ENCODE data around the gene FABP3. TPM values are rescaled to one million over a fixed set of nuclear protein-coding genes. Genes with fewer than 3 reads are reported as not detected.

Gene FABP3
- total RNA-seq, 2 experiments from 2014 or later, result not detected

- no peak for DNase-seq (ENCODE audit: low spot score)
- Histone ChIP-seq H3K36me3 (ENCODE audit: insufficient read depth, low read length) (peaks cover 38% of the 10 kb centered on the region), H4K20me1 (ENCODE audit: insufficient read depth, low read length) (no peaks in the 10 kb centered on the region), H3K4me2 (ENCODE audit: low read length) (no peak overlapping the region), H3K79me2 (ENCODE audit: insufficient read depth, low read depth, low read length) (no peaks in the 10 kb centered on the region), H3K4me1 (ENCODE audit: insufficient read depth, low read length, poor library complexity, severe bottlenecking) (no peaks in the 10 kb centered on the region), H3K27ac (ENCODE audit: low read depth, low read length, poor library complexity, severe bottlenecking) (no peak overlapping the region), H3K9me2 (ENCODE audit: insufficient read depth, low read length) (no peaks in the 10 kb centered on the region), H3K4me3 (ENCODE audit: low read depth, low read length, poor library complexity, severe bottlenecking) (no peak overlapping the region), H3K9me3 (ENCODE audit: low read length) (no peaks in the 10 kb centered on the region), H2AFZ (ENCODE audit: low read length) (no peak overlapping the region)
- intact Hi-C loops (cut with micrococcal nuclease; ENCODE audit: unreplicated experiment), result no loop called here
- CTCF ChIA-PET (ENCODE audit: unreplicated experiment), result no interaction called here
- POLR2A ChIA-PET, result no interaction called here
- TF ChIP-seq EZH2phosphoT487 (IDR thresholded peaks at IDR 0.05; ENCODE audit: borderline replicate concordance, low read depth, low read length), result no peak
- no peak for TF ChIP-seq CTCF (conservative IDR thresholded peaks at IDR 0.05; ENCODE audit: low read length)
- BruUV-seq (replicated peaks), result no TSS peak
These were observed 47.9 kb downstream of the FABP3 start for GRCh38 chr1:31324992-31325391.

- H3K4me3 ChIP-seq (ENCODE audit: low read depth, low read length, poor library complexity, severe bottlenecking), result no peak overlapping the region
- H3K4me1 ChIP-seq (ENCODE audit: insufficient read depth, low read length, poor library complexity, severe bottlenecking), result no peaks in the 10 kb centered on the region
- DNase-seq (ENCODE audit: low spot score), result no peak
- no peak overlapping the region for H3K27ac ChIP-seq (ENCODE audit: low read depth, low read length, poor library complexity, severe bottlenecking)
- H3K79me2 ChIP-seq (ENCODE audit: insufficient read depth, low read depth, low read length), result no peaks in the 10 kb centered on the region
- intact Hi-C loops (cut with micrococcal nuclease; ENCODE audit: unreplicated experiment), result no loop called here
- no peaks in the 10 kb centered on the region for H3K9me2 ChIP-seq (ENCODE audit: insufficient read depth, low read length)
- BruUV-seq (replicated peaks), result no TSS peak
- ChIA-PET CTCF (ENCODE audit: unreplicated experiment) (no interaction called here), POLR2A (no interaction called here)
- no peaks in the 10 kb centered on the region for H4K20me1 ChIP-seq (ENCODE audit: insufficient read depth, low read length)
- H2AFZ ChIP-seq (ENCODE audit: low read length), result no peak overlapping the region
- no peak for TF ChIP-seq EZH2phosphoT487 (IDR thresholded peaks at IDR 0.05; ENCODE audit: borderline replicate concordance, low read depth, low read length)
- no peak for TF ChIP-seq CTCF (conservative IDR thresholded peaks at IDR 0.05; ENCODE audit: low read length)
- H3K4me2 ChIP-seq (ENCODE audit: low read length), result no peak overlapping the region
- H3K36me3 ChIP-seq (ENCODE audit: insufficient read depth, low read length), result peaks cover 45% of the 10 kb centered on the region
- no peaks in the 10 kb centered on the region for H3K9me3 ChIP-seq (ENCODE audit: low read length)
These were observed 48.8 kb downstream of the FABP3 start for GRCh38 chr1:31324093-31324492.

- no peak for TF ChIP-seq EZH2phosphoT487 (IDR thresholded peaks at IDR 0.05; ENCODE audit: borderline replicate concordance, low read depth, low read length)
- no peak for TF ChIP-seq CTCF (conservative IDR thresholded peaks at IDR 0.05; ENCODE audit: low read length)
- Histone ChIP-seq H3K4me3 (ENCODE audit: low read depth, low read length, poor library complexity, severe bottlenecking) (no peak overlapping the region), H3K27ac (ENCODE audit: low read depth, low read length, poor library complexity, severe bottlenecking) (no peak overlapping the region), H3K79me2 (ENCODE audit: insufficient read depth, low read depth, low read length) (no peaks in the 10 kb centered on the region), H3K4me1 (ENCODE audit: insufficient read depth, low read length, poor library complexity, severe bottlenecking) (no peaks in the 10 kb centered on the region), H3K36me3 (ENCODE audit: insufficient read depth, low read length) (peaks cover 83% of the 10 kb centered on the region), H2AFZ (ENCODE audit: low read length) (no peak overlapping the region), H3K9me2 (ENCODE audit: insufficient read depth, low read length) (no peaks in the 10 kb centered on the region), H4K20me1 (ENCODE audit: insufficient read depth, low read length) (no peaks in the 10 kb centered on the region), H3K9me3 (ENCODE audit: low read length) (no peaks in the 10 kb centered on the region), H3K4me2 (ENCODE audit: low read length) (no peak overlapping the region)
- intact Hi-C loops (cut with micrococcal nuclease; ENCODE audit: unreplicated experiment), result no loop called here
- CTCF ChIA-PET (ENCODE audit: unreplicated experiment), result interaction anchor here (0.7 kb wide), 1 partner anchor 10 kb away, joined by 3 read pairs; no protein-coding TSS in a partner anchor
- BruUV-seq (replicated peaks), result no TSS peak
- POLR2A ChIA-PET, result interaction anchor here (0.9 to 1.2 kb wide), 2 partner anchors 12 to 23 kb away, joined by 3 read pairs; no protein-coding TSS in a partner anchor
- no peak for DNase-seq (ENCODE audit: low spot score)
These were observed 54.7 kb downstream of the FABP3 start for GRCh38 chr1:31318146-31318545.
